Left lung (tissue), 10 donors: Measurements from ENCODE around the gene STOX1. TPM values are rescaled to one million over a fixed set of nuclear protein-coding genes. Genes with fewer than 3 reads are reported as not detected.

Experiments used
- ATAC-seq: fragments of 200-7000 bp; cut with Tn5 transposase; one replicate; pipeline ENCODE4 v1.9.1; 2020; ENCODE audit warnings: moderate library complexity
- DNase-seq, 4 donors: peaks; one replicate each; pipeline ENCODE4 v3.0.0-alpha.2; 2013 to 2020
- H3K27ac ChIP-seq, 2 donors: fragments of 200-600 bp; sonication (generic) in 1 of 2; one replicate each; pipeline versions ENCODE4 v1.5.0 to v1.8.0; 2020 to 2021
- H3K27me3 ChIP-seq, 2 donors: fragments of 200-600 bp; sonication (generic) in 1 of 2; one replicate each; pipeline versions ENCODE4 v1.5.0 to v1.8.0; 2020 to 2021
- H3K36me3 ChIP-seq, 2 donors: fragments of 200-600 bp; sonication (generic) in 1 of 2; one replicate each; pipeline versions ENCODE4 v1.5.0 to v1.8.0; 2020 to 2021
- H3K4me1 ChIP-seq, 2 donors: fragments of 200-600 bp; one replicate each; pipeline ENCODE4 v1.8.0; 2021
- H3K4me3 ChIP-seq, 2 donors: fragments of 200-600 bp; sonication (generic) in 1 of 2; one replicate each; pipeline versions ENCODE4 v1.5.0 to v1.8.0; 2020 to 2021; ENCODE audit warnings: mild to moderate bottlenecking in 1 of 2
- H3K9me3 ChIP-seq, 2 donors: fragments of 200-600 bp; sonication (generic) in 1 of 2; one replicate each; pipeline versions ENCODE4 v1.5.0 to v1.8.0; 2020 to 2021
- CTCF ChIP-seq, 2 donors: fragments of 200-600 bp; sonication (generic) in 1 of 2; IDR thresholded peaks; one replicate each; pipeline versions ENCODE4 v1.5.0 to v1.8.0; 2021; ENCODE audit warnings: antibody characterized with exemption in 2 of 2
- intact Hi-C, 2 donors: fragments of 100-400 bp; cut with DNase I; formaldehyde crosslinking; loops; one replicate each; pipeline versions ENCODE4 v1.11.2 to v1.14.2; 2022
- polyA plus RNA-seq, 6 donors: library from polyadenylated mRNA; unstranded; fragments of 120-200 nt; gene quantifications; one replicate each; pipeline ENCODE4 v1.2.1, GENCODE V29; 2013; ENCODE audit not compliant: insufficient read length in 6 of 6
- total RNA-seq, 2 donors: library from RNA; stranded (reverse); fragmentation: NEBNext Ultra II Directional; extraction: Animal tissue kit (Norgen Biotek cat#: 25700); gene quantifications; one replicate each; pipeline ENCODE4 v1.2.1, GENCODE V29; 2021
- donor health status: DM: no; HTN: yes; CAD: no.
- donor health status: DM: no; HTN: no; CAD: no.

STOX1 gene
- total and polyA plus RNA-seq, 8 donors = 1.1 to 5.5 (median 3.9) TPM

- ATAC-seq = no peak
- H3K27ac ChIP-seq = no peak overlapping the region
- intact Hi-C loops = no loop called here
Measured at GRCh38 chr10:68869623-68870022, 42.3 kb downstream of the STOX1 start.

DNA sequence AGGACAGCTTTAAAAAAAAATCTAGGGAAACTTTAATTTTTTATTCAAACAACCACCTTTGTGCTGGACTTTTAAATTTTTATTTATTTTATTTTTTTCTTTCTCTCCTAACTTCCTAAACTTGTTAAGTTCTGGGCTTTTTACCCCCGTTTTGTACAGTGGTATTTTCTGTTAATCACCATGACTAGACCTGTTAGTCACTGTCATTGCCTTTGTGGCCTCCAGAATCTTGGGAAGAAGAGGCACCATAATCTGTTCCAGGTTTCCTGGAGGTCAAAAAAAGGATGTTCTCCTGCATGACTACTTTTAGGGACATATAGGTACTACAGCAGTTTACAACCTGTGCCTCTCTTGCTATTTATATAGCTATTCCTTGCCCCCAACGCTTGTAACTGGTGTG is 42.7 kb downstream of the STOX1 start:
- intact Hi-C loops = no loop called here
- Histone ChIP-seq H3K27ac (no peak overlapping the region), H3K9me3 (peaks cover 0 to 9% of the 10 kb centered on the region in 2 donors), H3K36me3 (no peaks in the 10 kb centered on the region), H3K4me3 (no peak overlapping the region), H3K4me1 (no peaks in the 10 kb centered on the region), H3K27me3 (no peaks in the 10 kb centered on the region)
- no peak for ATAC-seq
- no peak for TF ChIP-seq CTCF (IDR thresholded peaks at IDR 0.05)
- no peak for DNase-seq

More at GRCh38 chr10:68869623-68870022, 42.3 kb downstream of the STOX1 start:
- Histone ChIP-seq H3K36me3 (no peaks in the 10 kb centered on the region), H3K4me1 (no peaks in the 10 kb centered on the region), H3K9me3 (peaks cover 0 to 9% of the 10 kb centered on the region in 2 donors), H3K27me3 (no peaks in the 10 kb centered on the region), H3K4me3 (no peak overlapping the region)
- DNase-seq = peak in 1 of 4 donors; percentile 44
- no peak for TF ChIP-seq CTCF (IDR thresholded peaks at IDR 0.05)

GRCh38 chr10:68870545-68871104 is 43.3 kb downstream of the STOX1 start:
- no peak for ATAC-seq
- no peak overlapping the region for H3K27ac ChIP-seq
- intact Hi-C loops = no loop called here

GRCh38 chr10:68871105-68871711 is 43.9 kb downstream of the STOX1 start:
- H3K9me3 ChIP-seq = peaks cover 0 to 9% of the 10 kb centered on the region in 2 donors
- H3K27me3 ChIP-seq = no peaks in the 10 kb centered on the region
- intact Hi-C loops = no loop called here
- H3K27ac ChIP-seq = no peak overlapping the region
- DNase-seq (no peak), ATAC-seq (no peak)
- no peak for TF ChIP-seq CTCF (IDR thresholded peaks at IDR 0.05)
- no peak overlapping the region for H3K4me3 ChIP-seq
- no peaks in the 10 kb centered on the region for H3K36me3 ChIP-seq
- H3K4me1 ChIP-seq = no peaks in the 10 kb centered on the region

More at GRCh38 chr10:68870545-68871104, 43.3 kb downstream of the STOX1 start:
- Histone ChIP-seq H3K36me3 (no peaks in the 10 kb centered on the region), H3K9me3 (peaks cover 0 to 9% of the 10 kb centered on the region in 2 donors), H3K4me1 (no peaks in the 10 kb centered on the region), H3K4me3 (no peak overlapping the region), H3K27me3 (no peaks in the 10 kb centered on the region)
- no peak for TF ChIP-seq CTCF (IDR thresholded peaks at IDR 0.05)
- DNase-seq = no peak

- TF ChIP-seq CTCF (IDR thresholded peaks at IDR 0.05) = no peak
- Histone ChIP-seq H3K36me3 (no peaks in the 10 kb centered on the region), H3K4me3 (no peak overlapping the region), H3K4me1 (no peaks in the 10 kb centered on the region), H3K9me3 (peaks cover 0 to 9% of the 10 kb centered on the region in 2 donors), H3K27me3 (no peaks in the 10 kb centered on the region), H3K27ac (no peak overlapping the region)
- intact Hi-C loops = no loop called here
- ATAC-seq = no peak
- peak in 2 of 4 donors; percentile 84 to 91 for DNase-seq
Measured at GRCh38 chr10:68871731-68872342, 44.5 kb downstream of the STOX1 start.
